ENCODE results near the gene SPINK1. TPM values are rescaled to one million over a fixed set of nuclear protein-coding genes. Genes with fewer than 3 reads are reported as not detected.
"Not testable (repeated sequence)": the region's sequence is repeated elsewhere in the genome, so short reads cannot be mapped to it uniquely, and the experiment has no call there.

The SPINK1 gene
- total RNA-seq, 1 donor from 2014 or later, result not detected

DNA sequence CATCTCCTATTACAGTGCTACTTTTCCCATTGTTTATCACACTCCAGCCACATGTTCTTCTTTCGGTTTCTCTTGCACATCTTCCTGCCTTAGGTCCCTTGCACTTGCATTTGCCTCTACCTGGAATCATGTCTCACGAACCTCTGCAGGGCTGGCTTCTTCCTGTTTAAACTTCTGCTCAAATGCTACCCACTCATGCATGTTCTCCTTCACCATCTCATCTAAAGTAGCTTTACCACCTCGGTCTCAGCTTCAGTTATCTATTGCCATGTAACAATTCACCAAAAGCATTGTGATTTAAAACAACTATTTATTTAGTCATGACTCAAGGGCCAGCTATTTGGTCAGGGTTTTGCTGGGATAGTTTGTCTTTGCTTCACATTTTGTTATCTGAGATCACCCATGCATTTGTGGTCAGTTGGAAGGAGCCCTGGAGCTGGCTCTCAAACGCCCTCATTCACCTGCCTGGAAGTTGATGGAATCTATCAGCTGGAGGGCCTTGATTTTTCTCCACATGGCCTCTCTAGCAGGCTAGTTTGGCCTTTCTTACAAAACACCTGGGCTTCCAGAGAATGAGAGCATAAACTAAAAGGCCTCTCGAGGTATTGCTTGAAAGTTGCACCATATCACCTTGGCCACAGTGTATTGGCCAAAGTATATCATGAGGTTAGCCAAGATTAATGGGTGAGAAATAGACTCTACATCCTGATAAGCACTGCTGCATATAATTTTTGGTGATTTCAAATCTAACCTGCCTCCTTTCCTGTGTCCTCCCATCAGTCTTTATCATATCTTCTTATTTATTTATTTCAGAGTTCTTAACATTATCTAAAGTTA is 21.4 kb downstream of the SPINK1 start:
- intact Hi-C loops (cut with micrococcal nuclease), result no loop called here

DNA sequence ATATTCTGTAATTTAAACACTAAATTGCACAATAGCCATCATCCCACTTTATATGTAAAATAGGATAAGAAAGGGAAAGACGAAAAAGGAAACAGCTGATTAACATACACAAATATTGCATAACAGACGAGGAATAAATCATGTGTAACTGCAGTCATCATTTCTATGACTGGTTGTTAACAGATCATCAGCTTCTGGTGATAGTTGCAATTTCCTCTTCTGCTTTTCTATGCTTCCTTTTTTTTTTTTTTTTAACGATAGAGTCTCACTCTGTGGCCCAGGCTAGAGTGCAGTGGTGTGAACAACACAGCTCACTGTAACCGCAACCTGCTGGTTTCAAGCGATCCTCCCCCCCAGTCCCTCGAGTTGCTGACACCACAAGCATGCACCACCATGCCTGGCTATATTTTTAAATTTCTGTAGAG is 26.4 kb downstream of the SPINK1 start:
- intact Hi-C loops (cut with micrococcal nuclease), result loop anchor here (1.0 kb wide), 1 partner anchor 23 kb away; the partner anchor contains the start of gene JAKMIP2

DNA sequence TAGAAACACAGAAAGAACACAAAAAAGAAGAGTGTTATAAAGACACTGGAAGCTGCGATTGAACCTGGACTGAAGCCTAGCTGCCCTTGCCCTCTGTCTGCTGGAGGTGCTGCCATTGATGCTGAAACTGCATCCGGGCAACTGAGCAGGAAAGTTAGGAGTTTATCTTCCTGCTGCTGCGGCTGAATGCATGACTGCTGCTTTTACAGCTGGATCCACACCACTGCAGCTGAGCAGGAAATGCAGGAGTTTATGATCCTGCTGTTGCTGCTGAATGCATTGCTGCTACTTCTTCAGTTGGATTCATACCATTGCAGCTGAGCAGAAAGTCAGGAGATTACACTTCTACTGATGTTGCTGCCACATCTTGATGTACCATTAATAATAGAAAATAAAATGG is 27.1 kb downstream of the SPINK1 start:
- intact Hi-C loops (cut with micrococcal nuclease), result no loop called here

DNA sequence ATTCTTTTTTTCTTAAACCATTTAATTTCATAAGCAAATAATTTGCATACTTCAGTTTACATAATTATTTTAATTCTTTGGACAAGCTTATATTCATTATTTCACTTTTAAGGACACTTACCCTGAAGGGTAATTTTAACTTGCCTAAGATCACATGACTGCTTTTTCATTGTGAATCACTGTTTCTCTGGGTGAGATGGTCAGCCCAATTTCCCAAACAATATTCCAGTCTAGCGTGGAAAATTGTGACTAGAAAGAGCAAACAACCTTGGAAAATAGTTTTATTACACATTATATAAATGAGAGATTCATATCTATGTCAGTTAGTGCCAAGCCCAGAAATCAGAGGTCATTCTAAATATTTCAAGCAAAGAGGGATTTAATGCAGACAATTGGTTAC is 27.5 kb downstream of the SPINK1 start:
- intact Hi-C loops (cut with micrococcal nuclease), result no loop called here

DNA sequence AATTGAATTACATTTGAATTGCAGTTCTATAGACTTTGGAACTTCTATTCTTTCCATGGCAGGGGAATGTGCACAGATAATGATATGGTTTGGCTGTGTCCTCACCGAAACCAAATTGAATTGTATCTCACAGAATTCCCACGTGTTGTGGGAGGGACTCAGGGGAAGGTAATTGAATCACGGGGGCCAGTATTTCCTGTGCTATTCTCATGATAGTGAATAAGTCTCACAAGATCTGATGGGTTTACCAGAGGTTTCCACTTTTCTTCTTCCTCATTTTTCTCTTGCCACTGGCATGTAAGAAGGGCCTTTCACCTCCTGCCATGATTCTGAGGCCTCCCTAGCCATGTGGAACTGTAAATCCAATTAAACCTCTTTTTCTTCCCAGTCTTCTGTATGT is 28.3 kb downstream of the SPINK1 start:
- intact Hi-C loops (cut with micrococcal nuclease), result not testable (repeated sequence)

DNA sequence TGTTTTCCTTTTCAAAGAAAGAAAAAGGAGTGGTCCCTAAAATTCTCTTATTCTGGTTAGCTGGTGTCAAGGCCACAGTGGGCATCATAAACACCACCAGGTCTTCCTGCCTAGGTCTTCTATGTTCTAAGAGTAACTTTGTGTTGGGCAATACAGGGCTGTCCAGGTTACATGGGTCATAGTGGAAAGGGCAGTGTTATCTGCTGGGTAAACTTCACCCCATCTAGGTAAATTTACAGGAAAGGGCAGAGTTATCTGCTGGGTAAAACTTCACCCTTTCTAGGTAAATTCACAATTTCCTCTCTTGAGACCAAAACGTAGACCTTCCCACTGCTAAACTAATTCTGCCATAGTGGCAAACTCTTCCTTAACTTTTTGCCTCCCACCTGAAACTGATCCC is 30.0 kb downstream of the SPINK1 start:
- intact Hi-C loops (cut with micrococcal nuclease), result no loop called here

DNA sequence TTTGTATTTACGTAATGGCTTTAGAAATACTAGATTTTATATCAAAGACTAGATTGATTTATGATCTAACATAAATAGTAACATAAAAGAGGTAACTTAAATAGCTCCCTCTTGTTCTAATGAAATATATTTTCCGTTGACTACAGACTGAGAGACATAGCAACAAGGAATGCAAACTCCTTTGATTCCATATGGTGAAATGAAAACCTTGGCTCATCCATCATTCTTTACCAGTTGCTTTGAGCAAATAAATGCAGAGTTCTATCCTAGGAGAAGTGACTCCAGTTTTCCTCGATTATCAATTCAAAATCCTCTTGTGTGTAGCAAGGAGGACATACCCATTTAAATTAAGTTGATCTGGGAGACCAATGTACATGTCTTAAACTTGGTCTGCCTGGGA is 31.0 kb downstream of the SPINK1 start:
- intact Hi-C loops (cut with micrococcal nuclease), result no loop called here

DNA sequence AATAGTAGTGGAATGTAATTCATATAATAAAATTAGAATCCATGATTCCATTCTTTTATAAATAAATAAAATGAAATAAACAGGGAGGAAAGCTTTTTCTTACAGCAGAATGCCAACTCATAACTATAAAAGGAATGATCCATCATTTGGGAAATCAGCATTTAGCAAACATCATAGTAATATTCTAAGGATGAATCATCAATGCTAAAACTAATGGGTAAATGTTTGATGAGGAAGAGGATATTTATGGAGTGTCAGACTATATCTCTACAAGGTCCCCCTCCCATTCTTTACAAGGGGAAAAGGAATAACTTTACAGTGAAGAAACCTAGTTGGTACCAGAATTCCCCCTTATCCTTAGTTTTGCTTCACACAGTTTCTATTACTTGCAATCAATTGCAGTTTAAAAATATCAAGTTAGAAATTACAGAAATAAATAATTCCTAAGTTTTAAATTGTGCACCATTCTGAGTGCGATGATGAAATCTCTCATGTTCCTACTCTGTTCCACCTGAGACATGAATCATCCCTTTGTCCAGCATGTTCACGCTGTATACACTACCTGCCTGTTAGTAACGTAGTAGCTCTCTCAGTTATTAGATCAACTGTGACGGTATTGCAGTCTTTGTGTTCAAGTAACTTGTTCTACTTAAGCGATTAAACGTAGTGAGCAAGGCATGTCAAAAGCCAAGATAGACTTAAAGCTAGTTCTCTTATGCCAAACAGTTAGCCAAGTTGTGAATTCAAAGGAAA is 34.7 kb downstream of the SPINK1 start:
- intact Hi-C loops (cut with micrococcal nuclease), result no loop called here

DNA sequence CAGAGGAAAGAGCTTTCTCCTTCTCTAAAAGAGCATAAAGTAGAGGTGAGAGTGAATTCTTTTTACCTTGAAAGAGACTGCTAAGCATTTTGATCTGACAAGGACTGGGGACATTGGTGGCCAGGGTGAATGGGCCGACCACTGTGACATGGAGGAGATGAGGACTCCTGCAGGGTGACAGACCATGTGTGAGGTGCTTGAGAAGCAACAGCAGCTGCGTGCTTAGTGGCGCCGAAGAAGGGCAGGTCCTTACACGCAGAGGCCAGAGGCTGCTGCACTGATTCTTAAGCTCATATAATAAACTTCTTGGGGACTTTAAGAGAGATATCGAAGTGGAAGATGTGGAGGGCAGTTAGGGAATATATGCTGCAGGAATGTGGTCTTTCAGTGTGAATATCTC is 40.3 kb downstream of the SPINK1 start:
- intact Hi-C loops (cut with micrococcal nuclease), result no loop called here

DNA sequence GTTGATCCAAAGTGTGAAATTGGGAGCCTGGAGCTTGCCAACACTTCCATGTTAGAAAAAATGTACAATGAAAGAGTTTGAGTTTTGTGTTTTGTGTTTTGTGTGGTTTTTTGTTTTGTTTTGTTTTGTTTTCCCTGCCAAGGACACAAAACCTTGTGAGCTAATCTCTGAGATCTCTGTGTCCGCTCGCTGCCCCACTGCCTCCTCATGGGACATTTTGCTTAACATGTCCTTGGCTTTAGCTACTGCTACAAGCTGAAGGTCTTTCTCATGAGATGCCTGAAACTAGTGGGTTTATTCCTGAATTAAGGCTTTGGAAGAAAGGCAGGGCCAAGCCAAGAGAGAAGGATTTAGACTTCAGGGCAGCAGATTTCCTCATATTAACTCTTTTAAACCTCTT is 41.7 kb downstream of the SPINK1 start:
- intact Hi-C loops (cut with micrococcal nuclease), result loop anchor here (10.0 kb wide), 1 partner anchor 1345 kb away; the partner anchor contains the start of gene TCERG1

DNA sequence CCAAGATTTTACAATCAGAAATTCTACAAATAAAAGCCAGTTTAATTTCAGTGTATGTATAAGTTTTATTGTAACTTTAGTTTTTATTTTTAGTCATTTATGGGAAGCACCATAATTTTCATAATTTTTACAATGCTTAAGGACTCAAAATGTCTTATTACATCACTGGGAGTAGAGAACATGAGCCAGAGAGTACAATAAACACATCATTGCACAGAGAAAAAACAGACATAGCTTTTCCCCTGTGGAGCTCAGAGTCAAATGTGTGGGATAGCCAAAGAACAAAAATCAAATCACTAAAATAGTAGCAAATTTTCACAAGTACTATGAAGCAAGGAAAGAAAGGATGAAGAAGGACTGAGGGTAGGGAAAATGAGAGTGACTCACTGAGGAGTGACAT is 43.4 kb downstream of the SPINK1 start:
- intact Hi-C loops (cut with micrococcal nuclease), result loop anchor here (10.0 kb wide), 1 partner anchor 1343 kb away; the partner anchor contains the start of gene TCERG1

DNA sequence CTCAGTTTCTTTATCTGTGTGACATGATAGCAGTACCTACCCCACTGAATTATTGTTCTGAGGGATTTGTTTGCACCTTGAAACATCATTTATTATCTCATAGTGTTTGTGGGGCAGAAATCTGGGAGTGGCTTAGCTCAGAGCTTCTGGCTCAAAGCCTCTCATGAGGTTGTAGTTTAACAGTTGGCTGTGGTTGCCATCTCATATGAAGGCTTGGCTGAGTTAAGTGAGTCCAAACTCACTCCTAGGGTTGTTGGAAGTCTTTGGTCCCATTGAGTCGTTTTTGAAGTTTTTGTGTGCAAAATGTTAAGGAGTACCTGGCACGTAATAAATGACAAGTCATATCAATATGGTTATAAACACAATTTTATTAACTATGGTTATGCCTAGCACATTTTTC is 45.3 kb downstream of the SPINK1 start:
- intact Hi-C loops (cut with micrococcal nuclease), result loop anchor here (10.0 kb wide), 1 partner anchor 1341 kb away; the partner anchor contains the start of gene TCERG1

DNA sequence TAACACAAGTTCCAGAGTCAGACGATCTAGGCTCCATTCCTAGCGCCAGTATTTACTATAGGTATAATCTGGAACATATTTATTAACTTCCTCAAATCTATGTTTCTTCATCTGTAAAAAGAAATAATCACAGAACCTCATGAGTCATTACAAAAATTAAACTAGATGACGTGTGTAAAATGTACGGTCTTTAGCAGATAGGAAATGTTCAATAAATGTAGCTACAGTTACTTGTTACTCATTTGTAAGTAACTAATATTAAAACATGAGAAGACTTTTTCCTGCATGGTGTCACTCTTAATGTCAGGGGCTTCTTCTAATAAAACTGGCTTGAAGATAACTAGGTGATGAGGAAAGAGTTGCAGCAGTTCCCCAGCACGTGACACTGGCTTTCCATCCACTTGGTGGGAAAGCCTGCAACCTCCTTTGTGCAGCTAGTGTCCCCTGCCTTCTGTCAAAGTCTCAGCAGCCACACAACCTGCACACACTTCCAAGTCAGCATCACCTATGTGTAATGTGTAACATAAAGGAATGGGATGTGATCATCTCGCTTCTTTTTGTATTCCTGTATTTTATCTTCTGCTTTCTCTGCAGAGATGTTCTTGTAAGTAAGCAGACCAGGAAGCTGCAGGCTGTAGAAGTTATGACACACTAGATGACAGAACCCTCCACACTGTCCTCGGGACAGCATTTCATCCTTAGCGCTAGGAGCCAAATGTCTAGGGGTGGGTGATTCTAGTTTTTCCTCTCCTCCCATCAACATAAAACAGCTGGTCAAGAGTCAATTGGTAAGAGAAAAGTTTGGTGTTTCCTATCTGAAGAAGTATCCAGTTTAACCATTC is 47.1 kb downstream of the SPINK1 start:
- intact Hi-C loops (cut with micrococcal nuclease), result loop anchor here (10.0 kb wide), 1 partner anchor 1340 kb away; the partner anchor contains the start of gene TCERG1

DNA sequence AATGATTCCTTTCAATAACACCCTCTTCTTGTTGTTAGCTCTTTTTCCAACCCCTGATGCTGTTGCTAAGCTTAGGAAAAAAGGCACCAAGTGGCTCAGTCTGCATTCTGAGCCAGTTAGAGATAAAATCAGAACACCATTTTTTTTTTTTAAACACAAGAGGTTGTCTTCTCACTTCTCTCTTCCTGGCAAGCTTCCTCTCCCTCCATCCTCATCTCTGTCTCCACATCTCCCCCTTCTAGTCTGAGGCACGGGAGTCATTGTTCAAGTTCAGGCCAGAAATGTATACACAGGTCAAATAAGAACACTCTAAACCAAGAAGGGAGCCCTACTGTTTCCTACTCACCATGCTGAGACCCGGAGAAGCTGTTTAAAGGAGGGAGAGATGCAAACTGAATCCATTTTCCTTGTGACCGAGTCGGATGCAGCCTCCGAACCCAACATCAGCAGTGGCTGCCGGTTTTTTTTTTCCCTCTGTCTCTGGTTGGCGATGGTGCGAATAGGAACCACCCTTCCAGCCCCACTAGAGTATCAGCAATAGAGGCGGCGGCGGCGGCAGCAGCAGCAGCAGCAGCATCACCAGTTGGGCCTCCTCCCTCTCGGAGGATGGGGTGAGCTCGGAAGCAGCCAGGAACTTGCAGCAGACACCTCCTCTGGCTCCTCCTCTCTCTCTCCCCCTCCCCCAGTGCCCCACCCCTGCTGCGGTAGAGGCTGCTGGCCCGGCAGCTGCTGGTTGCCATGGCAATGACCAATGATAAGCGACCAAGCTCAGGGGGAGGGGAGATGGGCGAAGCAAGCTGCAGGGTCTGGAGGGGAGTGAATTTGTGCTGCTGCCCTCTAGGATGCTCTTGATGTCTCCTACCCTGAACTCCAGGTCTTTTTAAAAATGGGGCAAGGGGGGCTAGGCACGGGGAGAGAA is 49.1 kb downstream of the SPINK1 start, which contains the start of gene JAKMIP2:
TSS of gene JAKMIP2 (minus strand) at position 619 of the 919 bp plus-strand sequence. CDS start 110,922 bp downstream, outside the sequence.
- intact Hi-C loops (cut with micrococcal nuclease), result loop anchor here (1.0 to 10.0 kb wide), 6 partner anchors 23 to 1338 kb away; partner anchors contain the start of genes FBXO38 and TCERG1

DNA sequence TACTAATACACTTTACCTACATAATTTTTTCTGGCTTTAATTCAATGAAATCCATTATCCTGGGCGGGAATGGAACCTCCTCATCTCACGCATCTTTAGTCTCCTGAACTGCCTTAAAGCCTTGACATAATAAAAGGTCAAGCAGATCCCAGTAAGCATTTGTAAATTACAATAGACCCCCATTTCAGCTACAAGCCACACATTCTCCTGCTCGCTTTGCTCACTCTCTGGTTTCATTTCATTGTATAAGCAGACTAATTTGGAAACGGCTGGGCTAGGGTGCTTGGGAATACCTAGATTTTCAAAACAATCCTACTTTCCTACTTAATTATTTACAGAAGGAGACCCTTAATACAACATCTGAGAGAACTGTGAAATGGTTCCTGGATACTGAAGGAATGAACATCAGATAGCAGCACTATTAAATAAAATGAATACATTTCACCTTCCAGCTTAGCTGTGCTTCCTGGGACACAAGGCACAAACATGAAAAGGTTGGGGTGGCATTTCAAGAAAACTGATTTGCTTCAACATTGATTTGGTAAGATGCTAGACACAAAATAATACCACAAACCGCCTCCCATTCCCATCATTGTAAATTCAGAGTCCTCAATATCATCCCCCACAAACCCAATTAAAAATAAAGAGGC is 50.4 kb downstream of the SPINK1 start:
- intact Hi-C loops (cut with micrococcal nuclease), result loop anchor here (10.0 kb wide), 1 partner anchor 1336 kb away; the partner anchor contains the start of gene TCERG1

DNA sequence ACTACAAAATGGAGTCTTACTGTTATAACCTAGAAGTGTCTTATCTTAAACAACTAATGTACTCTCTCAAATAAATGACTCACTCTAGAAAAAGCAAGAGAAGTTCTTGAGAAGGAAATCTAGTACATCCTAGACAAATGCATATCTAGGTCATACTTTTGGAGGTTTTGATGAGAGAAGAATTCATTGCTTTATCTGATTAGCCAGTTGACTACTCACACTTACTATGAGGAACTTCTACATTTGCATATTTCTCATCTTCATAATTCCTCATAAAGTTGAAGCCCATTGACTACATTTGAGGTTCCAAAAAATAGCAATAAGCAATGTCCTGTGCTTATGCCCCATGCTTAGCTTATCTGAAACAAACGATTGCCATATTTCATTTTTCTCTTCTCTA is 51.8 kb downstream of the SPINK1 start:
- intact Hi-C loops (cut with micrococcal nuclease), result loop anchor here (10.0 kb wide), 1 partner anchor 1335 kb away; the partner anchor contains the start of gene TCERG1

DNA sequence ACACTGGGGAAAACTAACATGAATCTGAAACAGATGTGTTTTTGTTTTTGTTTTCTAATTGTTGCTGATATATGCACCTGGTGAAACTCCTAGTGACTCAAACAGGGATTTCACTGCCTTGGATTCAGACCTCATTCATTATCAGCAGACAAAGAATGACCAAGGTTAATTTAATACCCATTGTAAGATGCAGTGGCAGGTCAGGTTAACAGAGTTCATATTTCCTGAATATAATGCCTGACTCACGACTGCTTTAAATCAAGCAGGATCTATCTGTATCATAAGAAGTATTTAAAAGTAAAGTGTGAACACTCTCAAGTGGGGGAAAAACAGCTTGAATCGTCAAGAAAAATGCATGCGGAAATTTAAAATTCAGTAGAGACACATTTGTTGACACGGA is 54.5 kb downstream of the SPINK1 start:
- intact Hi-C loops (cut with micrococcal nuclease), result no loop called here
